VCaP (cell line): ENCODE data around the gene HOXA13.

Experiments
- H3K27ac ChIP-seq: fragments of 450-650 bp; 2 replicates; pipeline ENCODE4 v1.5.1; 2017
- TF ChIP-seq, protein P1 (sequence below): fragments of 450-650 bp; conservative IDR thresholded peaks from 2 replicates; pipeline ENCODE4 v1.5.1; 2017; ENCODE audit warnings: mild to moderate bottlenecking, moderate library complexity

The HOXA13 gene

DNA sequence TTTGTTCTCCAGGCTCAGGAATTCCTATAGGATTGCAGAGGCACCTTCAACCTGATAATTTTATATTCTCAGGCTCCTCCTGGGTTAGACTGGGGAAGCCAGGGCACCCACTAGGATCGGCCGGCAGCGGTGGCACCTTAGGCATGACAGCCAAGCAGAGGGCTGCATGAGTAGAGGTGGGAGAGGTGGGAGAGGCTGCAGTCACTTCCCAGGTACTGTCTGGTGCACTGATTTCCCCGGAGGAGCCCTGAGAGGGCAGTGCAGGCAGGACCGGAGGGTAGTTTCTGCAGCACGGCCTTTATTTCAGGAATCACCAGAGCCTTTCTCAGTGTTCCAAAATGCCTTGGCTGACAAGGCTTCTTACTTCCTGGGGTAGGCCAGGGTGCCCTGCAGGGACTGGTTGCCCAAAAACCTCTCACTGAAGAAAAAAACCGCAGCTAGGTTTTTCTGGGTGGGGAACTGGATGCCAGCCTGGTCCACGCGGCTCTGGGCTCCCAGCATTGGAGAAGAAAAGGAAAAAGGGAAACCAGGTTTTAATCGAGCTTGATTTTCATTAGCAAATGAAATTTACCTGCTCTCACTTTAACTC, 3.6 kb upstream of the HOXA13 start:
- TF ChIP-seq, protein P1, sequence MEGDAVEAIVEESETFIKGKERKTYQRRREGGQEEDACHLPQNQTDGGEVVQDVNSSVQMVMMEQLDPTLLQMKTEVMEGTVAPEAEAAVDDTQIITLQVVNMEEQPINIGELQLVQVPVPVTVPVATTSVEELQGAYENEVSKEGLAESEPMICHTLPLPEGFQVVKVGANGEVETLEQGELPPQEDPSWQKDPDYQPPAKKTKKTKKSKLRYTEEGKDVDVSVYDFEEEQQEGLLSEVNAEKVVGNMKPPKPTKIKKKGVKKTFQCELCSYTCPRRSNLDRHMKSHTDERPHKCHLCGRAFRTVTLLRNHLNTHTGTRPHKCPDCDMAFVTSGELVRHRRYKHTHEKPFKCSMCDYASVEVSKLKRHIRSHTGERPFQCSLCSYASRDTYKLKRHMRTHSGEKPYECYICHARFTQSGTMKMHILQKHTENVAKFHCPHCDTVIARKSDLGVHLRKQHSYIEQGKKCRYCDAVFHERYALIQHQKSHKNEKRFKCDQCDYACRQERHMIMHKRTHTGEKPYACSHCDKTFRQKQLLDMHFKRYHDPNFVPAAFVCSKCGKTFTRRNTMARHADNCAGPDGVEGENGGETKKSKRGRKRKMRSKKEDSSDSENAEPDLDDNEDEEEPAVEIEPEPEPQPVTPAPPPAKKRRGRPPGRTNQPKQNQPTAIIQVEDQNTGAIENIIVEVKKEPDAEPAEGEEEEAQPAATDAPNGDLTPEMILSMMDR = no peak
- H3K27ac ChIP-seq = peak overlapping the region; percentile 98

- TF ChIP-seq, protein P1 = no peak
Measured at GRCh38 chr7:27202862-27203134, 2.9 kb upstream of the HOXA13 start.

DNA sequence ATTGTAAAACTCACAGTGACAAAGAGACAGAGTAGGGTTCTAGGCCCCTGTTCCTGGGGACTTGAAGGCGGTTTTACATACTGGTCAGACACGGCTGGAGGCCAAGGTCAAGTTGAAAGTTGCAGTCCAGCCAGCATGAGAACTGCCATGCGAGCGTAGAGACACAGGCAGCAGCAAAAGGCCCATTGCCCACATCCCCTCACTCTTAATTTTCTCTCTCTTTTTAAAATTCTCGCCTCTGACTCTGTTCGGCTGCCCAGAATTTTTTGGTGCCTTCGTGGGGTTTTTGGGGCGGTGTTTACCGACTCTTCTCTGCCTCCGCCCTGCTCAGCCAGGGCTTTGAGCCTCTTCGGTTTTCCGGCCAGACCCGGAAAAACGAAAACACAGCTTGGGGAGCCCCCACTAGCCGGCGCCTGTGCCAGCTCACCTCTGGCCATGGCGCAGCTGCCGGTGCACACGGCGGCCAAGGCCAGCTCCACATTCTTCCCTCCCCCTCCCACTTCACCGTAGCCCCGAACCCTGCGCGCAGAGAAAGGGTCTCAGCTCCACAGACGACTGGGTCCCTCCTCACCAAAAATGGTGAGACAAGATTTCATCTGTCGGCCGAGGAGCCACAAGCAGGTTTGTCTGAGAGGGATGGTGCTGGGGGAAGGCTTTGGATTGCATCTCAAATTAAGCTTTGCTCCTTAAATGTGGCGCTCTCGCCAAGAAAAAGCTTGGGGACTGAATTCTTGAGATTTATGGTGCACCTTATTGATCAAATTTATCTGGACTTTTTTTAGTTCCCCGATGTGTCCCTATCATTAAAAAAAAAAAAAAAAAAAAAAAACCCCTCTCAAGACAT, 2.3 kb upstream of the HOXA13 start:
- H3K27ac ChIP-seq = peak overlapping the region; percentile 98

More at GRCh38 chr7:27202862-27203134, 2.9 kb upstream of the HOXA13 start:
- H3K27ac ChIP-seq = peak overlapping the region; percentile 98

GRCh38 chr7:27201580-27202017, 1.7 kb upstream of the HOXA13 start:
- TF ChIP-seq, protein P1 = no peak
- H3K27ac ChIP-seq = peak overlapping the region; percentile 98

More for the DNA sequence above, 2.3 kb upstream of the HOXA13 start:
- TF ChIP-seq, protein P1 = no peak

GRCh38 chr7:27200761-27201579, 1.1 kb upstream of the HOXA13 start:
- H3K27ac ChIP-seq = peak overlapping the region; percentile 98
- TF ChIP-seq, protein P1 = no peak

DNA sequence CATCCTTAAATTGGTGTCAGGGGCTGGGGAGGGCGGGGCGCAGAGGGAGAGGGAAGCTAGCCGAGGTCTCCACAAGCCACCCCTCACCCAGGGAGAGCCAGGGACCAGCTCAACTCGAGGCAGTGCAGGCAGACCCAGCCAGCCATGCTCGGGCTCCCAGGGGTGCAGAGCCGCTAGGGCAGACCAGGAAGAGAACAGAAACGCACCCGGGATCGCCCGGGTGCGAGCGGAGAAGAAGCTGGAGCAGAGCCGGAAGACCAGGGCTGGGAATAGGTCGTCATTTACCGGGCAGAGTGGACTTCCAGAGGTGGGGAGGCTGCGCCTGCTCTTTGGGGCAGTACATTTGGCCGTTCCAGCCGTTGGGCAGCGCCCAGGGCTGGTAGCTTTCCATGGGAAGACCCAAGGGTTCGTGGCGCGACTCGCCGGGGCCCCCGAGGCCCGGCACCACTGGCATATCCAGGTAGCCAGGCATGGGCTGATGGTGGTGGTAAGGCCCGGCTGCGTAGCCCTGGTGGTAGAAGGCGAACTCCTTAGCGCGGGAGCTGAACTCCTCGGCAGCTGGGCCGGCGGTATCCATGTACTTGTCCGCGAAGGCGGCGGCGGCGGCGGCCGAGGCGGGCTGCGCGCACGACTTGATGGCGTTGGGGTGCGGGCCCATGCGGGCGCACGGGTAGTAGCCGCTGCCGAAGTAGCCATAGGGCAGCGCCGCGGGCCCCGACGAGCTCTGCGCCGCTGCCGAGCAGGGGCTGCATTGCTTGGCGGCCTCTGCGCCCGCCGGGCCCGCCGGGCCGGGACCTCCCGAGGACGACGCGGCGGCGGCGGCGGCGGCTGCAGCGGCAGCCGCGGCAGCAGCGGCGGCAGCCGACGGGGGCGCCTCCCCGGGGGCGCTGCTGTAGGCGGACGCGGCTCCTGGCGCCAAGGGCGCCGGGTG, 755 bp downstream of the HOXA13 start:
- peak overlapping the region; percentile 98 for H3K27ac ChIP-seq
- TF ChIP-seq, protein P1 = no peak
